Right ventricle myocardium inferior (tissue), 1 donor: ENCODE data around the gene CLMN. TPM values are rescaled to one million over a fixed set of nuclear protein-coding genes. Genes with fewer than 3 reads are reported as not detected.
"Not testable (repeated sequence)": the region's sequence is repeated elsewhere in the genome, so short reads cannot be mapped to it uniquely, and the experiment has no call there.

ENCODE experiments used
- ATAC-seq: fragments of 200-7000 bp; cut with Tn5 transposase; one replicate; pipeline ENCODE4 v1.9.1; 2020; ENCODE audit warnings: mild to moderate bottlenecking, moderate library complexity
- DNase-seq: peaks from one replicate; pipeline ENCODE4 v3.0.0; 2021; ENCODE audit errors: missing footprints
- intact Hi-C: fragments of 100-400 bp; cut with DNase I; formaldehyde crosslinking; loops from one replicate; pipeline ENCODE4 v1.11.0; 2022
- total RNA-seq: library from RNA; stranded (reverse); fragmentation: NEBNext Ultra II Directional; extraction: Animal tissue kit (Norgen Biotek cat#: 25700); gene quantifications from one replicate; pipeline ENCODE4 v1.2.1, GENCODE V29; 2021
- donor health status: DM: no; HTN: yes; CAD: no; lungs with severe emphysema.

CLMN gene
- total RNA-seq, 1 donor from 2014 or later, result 7.6 TPM

DNA sequence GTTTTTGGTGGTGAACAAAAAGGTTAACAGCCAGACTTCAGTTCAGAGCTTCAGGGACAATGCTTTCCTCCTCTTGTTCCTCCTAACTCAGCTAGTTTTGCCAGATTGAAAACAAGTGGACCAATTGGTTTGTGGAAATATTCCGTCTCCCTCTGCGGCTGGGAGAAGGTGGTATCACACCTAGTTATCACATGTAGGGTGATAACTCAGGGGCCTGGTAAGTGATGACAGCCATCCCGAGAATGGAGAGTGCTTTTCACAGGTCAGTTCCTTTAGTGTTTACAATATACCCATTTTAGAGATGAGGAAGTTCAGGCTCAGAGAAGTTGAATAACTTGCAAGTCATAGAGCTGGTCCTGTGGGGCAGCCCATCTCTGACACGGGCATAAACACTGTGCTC is 101.7 kb downstream of the CLMN start:
- DNase-seq, result no peak
- no peak for ATAC-seq
- intact Hi-C loops, result no loop called here

DNA sequence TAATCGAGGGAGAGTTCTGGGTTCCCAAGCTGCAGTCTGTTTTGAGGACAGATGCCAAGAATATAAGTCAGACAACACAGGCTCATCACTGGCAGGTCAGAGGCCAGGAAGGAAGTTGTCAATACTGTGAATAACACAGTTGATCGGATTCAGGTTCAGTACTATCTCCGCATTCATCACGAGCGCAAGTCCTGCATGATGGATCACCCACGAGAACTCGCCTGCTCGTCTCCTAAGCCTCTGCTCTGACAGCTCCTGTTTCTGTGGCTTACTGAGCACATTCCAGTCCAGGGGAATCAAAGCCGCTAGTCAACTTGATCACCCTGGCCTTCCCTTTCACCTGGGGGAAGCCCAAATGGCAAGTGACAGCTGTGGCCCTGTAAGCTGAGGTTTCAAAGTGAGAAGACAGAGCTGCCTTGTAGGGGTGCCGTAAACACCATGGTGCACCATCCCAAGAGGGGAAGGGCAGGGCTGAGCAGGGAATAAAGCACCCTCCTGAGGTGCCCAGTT is 102.3 kb downstream of the CLMN start:
- ATAC-seq (no peak), DNase-seq (no peak)
- intact Hi-C loops, result no loop called here

DNA sequence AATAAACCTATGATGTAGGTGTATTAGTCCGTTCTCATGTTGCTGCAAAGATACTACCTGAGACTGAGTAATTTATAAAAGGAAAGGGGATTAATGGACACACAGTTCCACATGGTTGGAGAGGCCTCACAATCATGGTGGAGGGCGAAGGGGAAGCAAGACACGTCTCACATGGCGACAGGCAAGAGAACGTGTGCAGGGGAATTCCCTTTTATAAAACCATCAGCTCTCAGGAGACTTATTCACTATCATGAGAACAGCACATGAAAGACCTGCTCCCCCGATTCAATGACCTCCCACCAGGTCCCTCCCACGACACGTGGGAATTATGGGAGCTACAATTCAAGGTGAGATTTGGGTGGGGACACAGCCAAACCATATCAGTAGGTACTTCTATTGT is 103.7 kb downstream of the CLMN start:
- DNase-seq (no peak), ATAC-seq (no peak)
- intact Hi-C loops, result no loop called here

- intact Hi-C loops, result no loop called here
- ATAC-seq, result no peak
- DNase-seq, result no peak
These were observed 104.5 kb downstream of the CLMN start for GRCh38 chr14:95215094-95215725.

DNA sequence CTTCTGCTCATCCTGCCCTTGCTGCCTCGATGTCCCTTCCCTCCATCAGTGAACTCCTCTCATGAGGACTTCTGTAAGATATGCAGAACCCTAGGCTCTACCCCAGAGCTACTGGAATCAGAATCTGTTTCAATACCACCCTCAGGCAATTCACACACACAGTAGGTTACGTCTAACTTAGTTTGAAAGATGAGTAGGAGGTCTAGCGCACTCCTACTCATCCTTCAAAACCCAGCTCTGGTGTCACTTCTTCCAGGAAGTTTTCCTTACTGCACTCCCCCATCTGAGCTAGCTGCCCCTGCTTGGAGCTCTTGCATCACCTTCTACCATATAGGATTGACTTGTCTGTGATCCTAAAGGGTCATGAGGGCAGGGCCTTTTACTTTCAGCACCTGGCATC is 105.9 kb downstream of the CLMN start:
- ATAC-seq (no peak), DNase-seq (no peak)
- intact Hi-C loops, result no loop called here

DNA sequence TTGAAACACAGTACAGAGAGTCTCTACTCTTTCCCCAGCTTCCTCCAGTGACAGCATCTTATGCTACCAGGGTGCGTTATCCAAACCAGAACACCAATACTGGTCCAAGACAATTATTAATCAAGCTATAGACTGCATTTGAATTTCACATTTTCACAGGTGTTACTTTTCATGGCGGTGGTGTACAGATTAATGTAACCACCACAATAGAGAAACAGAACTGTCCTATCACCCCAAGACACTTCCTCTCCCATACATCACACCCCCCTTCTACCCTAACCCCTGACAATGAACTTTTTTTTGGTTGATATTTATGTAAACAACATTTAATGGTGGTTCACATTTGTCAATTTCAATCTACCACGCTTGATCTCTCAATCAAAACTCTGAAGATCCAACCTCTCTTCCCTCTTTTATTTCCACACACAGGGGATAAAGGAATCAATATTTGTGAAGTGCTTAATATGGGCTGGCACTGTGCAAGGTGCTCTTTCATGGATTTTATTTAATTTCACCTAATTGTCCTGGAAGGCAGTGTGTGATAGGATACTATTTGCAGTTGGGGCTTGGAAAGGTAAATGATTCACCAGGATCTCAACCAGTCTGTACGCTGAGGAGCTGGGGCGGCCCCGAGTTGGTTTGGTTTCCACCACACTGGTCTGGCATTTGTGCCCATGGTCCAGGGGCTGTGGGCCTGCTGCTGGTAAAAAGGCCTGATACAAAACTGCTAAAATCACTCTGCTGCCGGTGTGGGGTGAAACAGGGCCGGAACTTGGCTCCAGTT is 107.8 kb downstream of the CLMN start:
- no peak for ATAC-seq
- no peak for DNase-seq
- intact Hi-C loops, result no loop called here

- intact Hi-C loops, result no loop called here
- DNase-seq (peak; percentile 70), ATAC-seq (no peak)
These were observed 109.0 kb downstream of the CLMN start for GRCh38 chr14:95210699-95211098.

GRCh38 chr14:95208598-95208997 is 111.1 kb downstream of the CLMN start:
- ATAC-seq (no peak), DNase-seq (no peak)
- intact Hi-C loops, result no loop called here

DNA sequence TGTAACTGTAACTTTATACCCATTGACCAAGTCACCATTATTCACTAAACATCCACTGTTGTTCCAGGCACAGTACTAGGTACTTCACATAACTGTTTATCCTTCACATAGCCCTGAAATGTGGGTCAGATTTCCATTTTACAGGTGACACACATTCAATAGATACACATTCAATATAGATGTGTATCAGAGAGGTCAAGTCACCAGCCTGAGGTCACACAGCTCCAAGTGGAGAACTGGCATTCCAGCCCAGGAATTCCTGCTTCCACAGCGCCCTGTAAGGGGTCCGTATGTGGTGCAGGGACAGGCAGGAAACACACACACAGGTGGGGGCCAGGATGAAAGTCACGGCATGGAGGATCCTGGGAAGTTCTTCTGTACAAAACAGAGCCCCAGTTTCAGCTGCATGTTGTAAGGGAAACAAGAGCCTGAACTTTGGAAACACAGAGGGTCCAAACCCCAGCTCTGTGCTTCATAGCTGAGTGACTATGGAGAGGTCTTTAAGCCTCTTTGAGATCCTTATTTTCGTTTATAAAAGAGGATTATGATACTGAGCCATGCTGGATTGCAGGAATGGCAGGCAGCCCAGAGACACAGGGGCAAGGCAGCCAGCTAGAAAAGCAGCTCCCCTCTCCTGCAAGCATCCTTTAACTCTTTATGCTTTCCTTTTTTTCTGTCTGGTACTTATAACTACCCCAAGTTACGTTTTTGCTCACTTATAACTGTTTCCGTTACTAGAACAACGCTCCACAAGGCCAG is 112.1 kb downstream of the CLMN start:
- DNase-seq, result no peak
- no peak for ATAC-seq
- intact Hi-C loops, result no loop called here

DNA sequence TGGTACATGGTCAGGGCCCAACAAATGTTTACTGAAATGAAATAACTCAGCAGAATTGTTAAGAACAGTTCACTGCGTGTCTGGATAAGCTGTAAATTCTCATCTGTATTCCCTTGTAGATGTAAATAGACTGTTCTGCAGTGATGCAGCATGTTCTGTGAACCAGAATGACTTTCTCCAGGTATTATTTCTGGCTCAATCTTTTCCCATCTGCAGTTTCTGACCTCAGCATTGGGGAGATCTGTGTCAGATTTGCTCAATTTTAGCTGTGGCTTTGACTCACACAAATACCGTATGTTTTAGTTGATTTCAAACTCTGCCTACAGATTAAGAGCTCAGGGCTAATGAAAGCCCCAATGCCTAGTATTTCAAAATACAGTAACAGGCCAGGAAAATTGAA is 113.2 kb downstream of the CLMN start:
- intact Hi-C loops, result no loop called here
- no peak for DNase-seq
- ATAC-seq, result no peak

DNA sequence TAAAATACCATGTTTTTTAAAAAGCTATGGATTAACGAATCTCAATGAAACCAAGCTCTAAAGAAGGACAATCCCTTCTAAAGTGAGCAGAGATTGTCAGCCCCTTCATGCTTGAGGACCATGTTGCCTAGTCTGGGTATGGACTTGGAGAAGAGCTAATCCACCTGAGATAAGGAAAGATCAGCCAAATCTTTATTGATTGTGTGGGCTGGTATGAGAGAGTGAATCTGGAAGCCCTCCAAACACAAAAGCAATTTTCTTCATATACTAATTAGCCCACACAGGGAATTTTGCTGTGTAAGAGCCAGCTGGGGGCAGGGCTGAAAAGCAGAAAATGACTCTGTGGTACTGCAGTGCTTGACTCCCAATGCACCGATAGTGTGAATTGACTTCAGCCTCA is 115.0 kb downstream of the CLMN start:
- intact Hi-C loops, result no loop called here
- ATAC-seq (no peak), DNase-seq (no peak)

DNA sequence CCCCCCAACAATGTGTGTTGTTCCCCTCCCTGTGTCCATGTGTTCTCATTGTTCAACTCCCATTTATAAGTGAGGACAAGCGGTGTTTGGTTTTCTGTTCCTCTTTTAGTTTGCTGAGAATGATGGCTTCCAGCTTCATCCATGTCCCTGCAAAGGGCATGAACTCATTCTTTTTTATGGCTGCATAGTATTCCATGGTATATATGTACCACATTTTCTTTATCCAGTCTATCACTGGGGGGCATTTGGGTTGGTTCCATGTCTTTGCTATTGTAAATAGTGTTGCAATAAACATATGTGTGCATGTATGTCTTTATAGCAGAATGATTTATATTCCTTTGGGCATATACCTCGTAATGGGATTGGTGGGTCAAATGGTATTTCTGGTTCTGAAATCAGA is 118.0 kb downstream of the CLMN start:
- ATAC-seq, DNase-seq, intact Hi-C loops: not testable (repeated sequence)

DNA sequence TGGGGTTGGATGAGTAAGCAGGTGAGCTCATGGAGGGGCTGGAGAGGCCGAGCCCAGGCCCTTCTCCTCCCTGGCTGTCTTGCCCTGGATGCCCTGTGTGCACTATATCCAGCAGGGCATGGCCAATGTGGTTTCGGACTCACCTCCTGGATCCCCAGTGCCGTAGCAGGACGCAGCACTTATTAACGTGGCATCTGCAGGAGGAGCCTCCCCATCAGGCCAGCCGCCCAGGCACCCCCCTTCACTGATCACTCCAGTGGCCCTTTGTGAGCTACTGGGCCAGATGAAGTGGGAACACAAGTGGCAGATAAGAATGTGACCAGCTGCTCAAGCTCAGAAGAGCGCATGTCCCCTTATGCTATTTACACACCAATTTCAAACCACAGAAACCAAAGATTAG is 119.3 kb downstream of the CLMN start:
- ATAC-seq (peak; percentile 89), DNase-seq (no peak)
- intact Hi-C loops, result no loop called here

GRCh38 chr14:95199298-95199983 is 120.3 kb downstream of the CLMN start:
- ATAC-seq (no peak), DNase-seq (no peak)
- intact Hi-C loops, result loop anchor here (10.0 kb wide), 1 partner anchor 225 kb away; no protein-coding TSS in a partner anchor

- ATAC-seq (no peak), DNase-seq (no peak)
- intact Hi-C loops, result loop anchor here (10.0 kb wide), 1 partner anchor 226 kb away; no protein-coding TSS in a partner anchor
These were observed 121.4 kb downstream of the CLMN start for GRCh38 chr14:95198320-95198719.

DNA sequence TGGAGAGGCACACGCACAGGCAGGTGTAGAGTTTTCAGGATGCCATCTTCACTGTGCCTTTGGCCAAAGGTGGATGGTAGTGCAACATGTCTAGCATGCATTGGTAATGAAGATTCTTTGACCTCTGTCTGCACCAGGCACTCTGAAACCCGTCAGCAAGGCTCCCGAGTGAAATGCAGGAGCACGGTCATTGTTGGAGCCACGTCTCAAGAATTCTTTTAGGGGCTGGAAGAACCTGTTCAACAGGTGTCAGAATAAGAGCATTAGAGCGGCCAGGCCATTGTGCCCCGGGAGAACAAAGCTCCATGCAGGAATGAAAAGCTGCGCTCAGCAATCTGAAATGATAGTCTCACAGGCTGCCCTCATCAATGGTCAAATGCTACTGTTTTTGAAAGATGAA is 122.2 kb downstream of the CLMN start:
- DNase-seq (no peak), ATAC-seq (no peak)
- intact Hi-C loops, result loop anchor here (10.0 kb wide), 1 partner anchor 227 kb away; no protein-coding TSS in a partner anchor

GRCh38 chr14:95196826-95197545 is 122.7 kb downstream of the CLMN start:
- ATAC-seq (no peak), DNase-seq (no peak)
- intact Hi-C loops, result loop anchor here (10.0 kb wide), 1 partner anchor 228 kb away; no protein-coding TSS in a partner anchor

- intact Hi-C loops, result loop anchor here (10.0 kb wide), 1 partner anchor 229 kb away; no protein-coding TSS in a partner anchor
- no peak for DNase-seq
These were observed 123.4 kb downstream of the CLMN start for GRCh38 chr14:95196268-95196667.

More at GRCh38 chr14:95196268-95196667, 123.4 kb downstream of the CLMN start:
- ATAC-seq, result no peak
